Transverse colon (tissue), 4 donors: ENCODE results near the gene COQ8B.

Source experiments
- CTCF ChIP-seq, 5 experiments: fragments of 200-600 bp in 3 of 5; fragments of 450-650 bp in 2 of 5; sonication (generic) in 3 of 5; IDR thresholded peaks; 1 replicate in 2 of 5; 2 replicates in 3 of 5; pipeline ENCODE4 v1.5.1; 2016 to 2017; ENCODE audit warnings: antibody characterized with exemption in 5 of 5, inconsistent platforms in 3 of 5, mild to moderate bottlenecking in 2 of 5, moderate library complexity in 1 of 5
- EP300 ChIP-seq: sonication (generic); formaldehyde crosslinking; IDR thresholded peaks from one replicate; pipeline ENCODE4 v1.6.1; 2017; ENCODE audit warnings: antibody characterized with exemption, low read depth
- POLR2A ChIP-seq: fragments of 450-650 bp; IDR thresholded peaks from one replicate; pipeline ENCODE4 v1.6.1; 2016; ENCODE audit warnings: antibody characterized with exemption, mild to moderate bottlenecking, moderate library complexity
- POLR2AphosphoS5 ChIP-seq, 3 donors: sonication (generic); formaldehyde crosslinking; IDR thresholded peaks; one replicate each; pipeline ENCODE4 v1.6.1; 2016; ENCODE audit warnings: antibody characterized with exemption in 3 of 3

GRCh38 chr19:40707615-40708014 is 9.1 kb downstream of the COQ8B start:
- TF ChIP-seq POLR2A (no peak), CTCF (IDR thresholded peaks at IDR 0.05) (no peak), POLR2AphosphoS5 (IDR thresholded peaks at IDR 0.05) (no peak), EP300 (no peak)
